RWPE2 (cell line): Measurements from ENCODE around the gene CIRBP.

Source experiments
- ATAC-seq: fragments of 200-7000 bp; cut with Tn5 transposase; 3 replicates; pipeline ENCODE4 v1.9.1; 2021; ENCODE audit warnings: low read depth
- DNase-seq: peaks from one replicate; pipeline ENCODE4 v3.0.0-alpha.2; 2020; ENCODE audit warnings: low spot score
- H3K27ac ChIP-seq: fragments of 450-650 bp; 2 replicates; pipeline ENCODE4 v1.5.1; 2017; ENCODE audit warnings: mild to moderate bottlenecking; ENCODE audit not compliant: poor library complexity, severe bottlenecking
- H3K27me3 ChIP-seq: fragments of 250-450 bp; sonication (Bioruptor Pico); 2 replicates; pipeline ENCODE4 v1.5.1; 2021; ENCODE audit warnings: mild to moderate bottlenecking, moderate library complexity; ENCODE audit not compliant: insufficient read depth, poor library complexity, severe bottlenecking
- H3K36me3 ChIP-seq: fragments of 250-450 bp; sonication (Bioruptor Pico); 2 replicates; pipeline ENCODE4 v1.5.1; 2020; ENCODE audit warnings: low read depth, mild to moderate bottlenecking, moderate library complexity
- H3K4me1 ChIP-seq: fragments of 250-450 bp; sonication (Bioruptor Pico); 2 replicates; pipeline ENCODE4 v1.5.1; 2021; ENCODE audit warnings: mild to moderate bottlenecking, moderate library complexity; ENCODE audit not compliant: insufficient read depth, poor library complexity, severe bottlenecking
- H3K4me3 ChIP-seq: fragments of 250-450 bp; sonication (Bioruptor Pico); 2 replicates; pipeline ENCODE4 v1.5.1; 2021; ENCODE audit warnings: mild to moderate bottlenecking, moderate library complexity; ENCODE audit not compliant: severe bottlenecking
- H3K9me3 ChIP-seq: fragments of 250-450 bp; sonication (Bioruptor Pico); 2 replicates; pipeline ENCODE4 v1.5.1; 2021; ENCODE audit warnings: mild to moderate bottlenecking, moderate library complexity; ENCODE audit not compliant: severe bottlenecking
- TF ChIP-seq, protein P1 (sequence below): fragments of 450-650 bp; IDR thresholded peaks from one replicate; pipeline ENCODE4 v1.5.1; 2017; ENCODE audit warnings: mild to moderate bottlenecking, moderate library complexity; ENCODE audit not compliant: poor library complexity, severe bottlenecking

CIRBP gene

DNA sequence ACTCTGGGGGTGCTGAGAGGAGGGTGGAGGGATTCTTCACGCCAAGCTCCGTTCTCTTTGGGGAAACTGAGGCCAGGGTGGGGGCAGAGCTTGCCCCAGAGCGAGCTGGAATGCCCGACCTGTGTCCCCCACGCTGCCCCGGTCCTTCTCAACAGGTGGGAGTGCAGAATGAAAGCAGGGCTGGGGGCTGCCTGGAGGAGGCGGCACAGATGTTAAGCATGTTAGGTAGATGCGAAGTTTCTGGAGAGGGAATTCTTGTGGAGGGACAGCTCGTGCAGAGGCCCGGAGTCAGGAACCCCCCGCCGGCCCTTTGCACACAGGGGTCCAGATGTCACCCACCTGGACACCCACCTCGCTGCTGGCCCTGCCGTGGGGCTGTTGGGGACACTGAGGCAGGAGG, 25.6 kb downstream of the CIRBP start:
- no peaks in the 10 kb centered on the region for H3K36me3 ChIP-seq
- no peak for DNase-seq
- no peak overlapping the region for H3K4me3 ChIP-seq
- ATAC-seq: no peak
- H3K9me3 ChIP-seq: no peaks in the 10 kb centered on the region
- H3K27me3 ChIP-seq: peaks cover 4% of the 10 kb centered on the region
- H3K27ac ChIP-seq: no peak overlapping the region
- no peaks in the 10 kb centered on the region for H3K4me1 ChIP-seq
- TF ChIP-seq, protein P1, sequence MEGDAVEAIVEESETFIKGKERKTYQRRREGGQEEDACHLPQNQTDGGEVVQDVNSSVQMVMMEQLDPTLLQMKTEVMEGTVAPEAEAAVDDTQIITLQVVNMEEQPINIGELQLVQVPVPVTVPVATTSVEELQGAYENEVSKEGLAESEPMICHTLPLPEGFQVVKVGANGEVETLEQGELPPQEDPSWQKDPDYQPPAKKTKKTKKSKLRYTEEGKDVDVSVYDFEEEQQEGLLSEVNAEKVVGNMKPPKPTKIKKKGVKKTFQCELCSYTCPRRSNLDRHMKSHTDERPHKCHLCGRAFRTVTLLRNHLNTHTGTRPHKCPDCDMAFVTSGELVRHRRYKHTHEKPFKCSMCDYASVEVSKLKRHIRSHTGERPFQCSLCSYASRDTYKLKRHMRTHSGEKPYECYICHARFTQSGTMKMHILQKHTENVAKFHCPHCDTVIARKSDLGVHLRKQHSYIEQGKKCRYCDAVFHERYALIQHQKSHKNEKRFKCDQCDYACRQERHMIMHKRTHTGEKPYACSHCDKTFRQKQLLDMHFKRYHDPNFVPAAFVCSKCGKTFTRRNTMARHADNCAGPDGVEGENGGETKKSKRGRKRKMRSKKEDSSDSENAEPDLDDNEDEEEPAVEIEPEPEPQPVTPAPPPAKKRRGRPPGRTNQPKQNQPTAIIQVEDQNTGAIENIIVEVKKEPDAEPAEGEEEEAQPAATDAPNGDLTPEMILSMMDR: no peak

DNA sequence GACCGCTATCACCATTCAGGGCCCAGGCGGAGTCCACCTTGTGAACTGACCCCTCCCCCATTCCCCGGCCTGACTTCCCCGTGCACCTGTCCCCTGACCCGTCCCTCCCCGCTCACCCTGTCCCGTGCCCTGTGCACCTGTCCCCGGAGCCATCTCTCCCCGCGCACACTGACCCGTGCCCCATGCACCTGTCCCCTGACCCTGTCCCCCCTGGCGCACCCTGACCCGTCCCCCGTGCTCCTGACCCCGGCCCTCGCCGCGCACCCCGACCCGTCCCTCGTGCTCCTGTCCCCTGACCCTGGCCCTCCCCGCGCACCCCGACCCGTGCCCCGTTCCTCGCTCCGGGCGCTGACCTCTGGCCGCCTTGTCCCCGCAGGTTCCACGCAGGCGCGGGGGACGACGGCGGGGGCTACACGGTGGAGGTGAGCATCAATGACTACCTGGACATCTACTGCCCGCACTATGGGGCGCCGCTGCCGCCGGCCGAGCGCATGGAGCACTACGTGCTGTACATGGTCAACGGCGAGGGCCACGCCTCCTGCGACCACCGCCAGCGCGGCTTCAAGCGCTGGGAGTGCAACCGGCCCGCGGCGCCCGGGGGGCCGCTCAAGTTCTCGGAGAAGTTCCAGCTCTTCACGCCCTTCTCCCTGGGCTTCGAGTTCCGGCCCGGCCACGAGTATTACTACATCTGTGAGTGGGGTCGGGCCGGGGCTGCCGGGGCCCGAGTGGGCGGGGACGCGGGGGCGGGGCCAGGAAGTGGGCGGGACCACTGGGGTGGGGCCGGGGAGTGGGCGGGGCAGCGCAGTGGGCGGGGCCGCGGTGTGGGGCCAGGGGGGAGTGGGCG, 26.3 kb downstream of the CIRBP start:
- Histone ChIP-seq H3K27ac (no peak overlapping the region), H3K27me3 (peaks cover 4% of the 10 kb centered on the region), H3K4me3 (no peak overlapping the region), H3K9me3 (no peaks in the 10 kb centered on the region), H3K4me1 (no peaks in the 10 kb centered on the region), H3K36me3 (no peaks in the 10 kb centered on the region)
- peak; percentile 33; the same call in 1 of the 3 replicates for ATAC-seq
- DNase-seq: no peak
- TF ChIP-seq, protein P1: no peak

DNA sequence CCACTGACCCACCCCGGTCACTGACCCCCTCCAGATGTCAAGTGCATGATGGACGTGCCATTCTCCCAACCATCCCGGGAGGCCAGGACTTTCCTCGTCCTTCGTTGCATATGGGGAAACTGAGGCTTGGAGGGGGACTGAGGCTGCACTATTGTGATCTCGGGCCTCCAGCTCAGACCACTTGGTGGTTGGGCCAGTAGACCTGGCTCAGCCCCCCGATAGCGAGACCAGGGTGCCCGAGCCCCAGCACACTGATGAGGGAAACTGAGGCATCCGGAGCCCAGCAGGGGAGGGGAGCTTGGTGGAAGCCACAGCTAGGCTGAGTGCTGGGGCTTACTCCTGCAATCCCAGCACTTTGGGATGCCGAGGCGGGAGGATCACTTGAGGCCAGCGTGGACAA, 26.9 kb downstream of the CIRBP start:
- peaks cover 4% of the 10 kb centered on the region for H3K27me3 ChIP-seq
- no peaks in the 10 kb centered on the region for H3K36me3 ChIP-seq
- H3K9me3 ChIP-seq: no peaks in the 10 kb centered on the region
- H3K4me1 ChIP-seq: no peaks in the 10 kb centered on the region
- DNase-seq (no peak), ATAC-seq (no peak)
- no peak overlapping the region for H3K4me3 ChIP-seq
- no peak overlapping the region for H3K27ac ChIP-seq
- TF ChIP-seq, protein P1: no peak

DNA sequence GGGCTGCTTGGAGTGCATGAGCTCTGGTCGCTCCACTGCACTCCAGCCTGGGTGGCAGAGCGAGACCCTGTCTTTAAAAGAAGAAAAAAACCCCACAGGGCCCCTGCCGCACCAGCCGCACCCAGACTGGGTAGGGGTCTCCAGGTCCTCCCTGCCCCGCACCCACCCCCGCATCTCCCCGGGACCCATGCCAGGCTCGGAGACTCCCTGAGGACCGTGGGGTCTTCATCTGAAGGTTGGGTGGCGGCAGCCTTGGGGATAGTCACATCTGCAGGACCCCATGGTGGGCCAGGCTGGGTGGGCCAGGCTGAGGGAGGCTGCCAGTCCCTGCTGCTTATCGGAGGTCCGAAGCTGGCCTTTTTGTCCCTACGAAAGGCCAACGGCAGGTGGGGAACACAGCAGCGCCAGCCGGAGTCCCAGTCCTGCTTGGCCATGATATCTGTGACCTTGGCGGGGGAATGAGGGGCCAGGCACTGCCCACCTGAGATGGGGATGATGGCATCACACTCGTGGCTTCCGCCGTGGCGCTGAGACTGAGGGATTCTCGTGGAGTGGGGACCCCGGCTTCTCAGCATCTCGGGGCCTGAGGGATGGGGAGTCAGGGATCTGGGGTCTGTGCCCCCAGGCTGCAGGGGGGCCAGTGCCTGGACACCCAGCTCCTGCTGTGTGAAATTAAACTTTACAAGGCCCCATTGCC, 27.6 kb downstream of the CIRBP start:
- H3K27me3 ChIP-seq: peaks cover 4% of the 10 kb centered on the region
- H3K27ac ChIP-seq: no peak overlapping the region
- DNase-seq (no peak), ATAC-seq (no peak)
- no peaks in the 10 kb centered on the region for H3K9me3 ChIP-seq
- TF ChIP-seq, protein P1: no peak
- no peaks in the 10 kb centered on the region for H3K4me1 ChIP-seq
- no peak overlapping the region for H3K4me3 ChIP-seq
- H3K36me3 ChIP-seq: no peaks in the 10 kb centered on the region
